Right atrium auricular region (tissue), 2 donors: Measurements from ENCODE around the gene KLF2. TPM values are rescaled to one million over a fixed set of nuclear protein-coding genes. Genes with fewer than 3 reads are reported as not detected.
"Not testable (repeated sequence)": the region's sequence is repeated elsewhere in the genome, so short reads cannot be mapped to it uniquely, and the experiment has no call there.

Experiments
- DNase-seq: peaks from one replicate; pipeline ENCODE4 v3.0.0-alpha.2; 2019; ENCODE audit warnings: low spot score
- H3K27ac ChIP-seq, 2 donors: fragments of 200-600 bp; sonication (generic); 1 replicate in 1 of 2; 2 replicates in 1 of 2; pipeline ENCODE4 v1.5.1; 2016 to 2019
- H3K27me3 ChIP-seq, 2 donors: fragments of 200-600 bp; sonication (generic); one replicate each; pipeline versions ENCODE4 v1.5.1 to v1.6.0; 2017 to 2019
- H3K36me3 ChIP-seq: fragments of 200-600 bp; sonication (generic); one replicate; pipeline ENCODE4 v1.5.1; 2016
- H3K4me1 ChIP-seq, 2 donors: fragments of 200-600 bp; sonication (generic); one replicate each; pipeline versions ENCODE4 v1.5.1 to v1.6.0; 2017 to 2019
- H3K4me3 ChIP-seq, 2 donors: fragments of 200-600 bp; sonication (generic); 1 replicate in 1 of 2; 2 replicates in 1 of 2; pipeline ENCODE4 v1.5.1; 2017 to 2019; ENCODE audit warnings: mild to moderate bottlenecking in 1 of 2, moderate library complexity in 1 of 2
- H3K9me3 ChIP-seq, 2 donors: fragments of 200-600 bp; sonication (generic); one replicate each; pipeline ENCODE4 v1.5.1; 2019
- total RNA-seq, 2 donors: library from RNA; depleted of rRNA; stranded (reverse); fragments of >200 nt; gene quantifications; one replicate each; pipeline ENCODE4 v1.1.0, GENCODE V29; 2016
- TF ChIP-seq, protein P1 (sequence below), 2 donors: fragments of 200-600 bp; sonication (generic); IDR thresholded peaks; one replicate each; pipeline ENCODE4 v1.5.1; 2019; ENCODE audit warnings: antibody characterized with exemption in 2 of 2

The KLF2 gene
- total RNA-seq = 10 to 100 TPM; 40.9 to 82.3 TPM

DNA sequence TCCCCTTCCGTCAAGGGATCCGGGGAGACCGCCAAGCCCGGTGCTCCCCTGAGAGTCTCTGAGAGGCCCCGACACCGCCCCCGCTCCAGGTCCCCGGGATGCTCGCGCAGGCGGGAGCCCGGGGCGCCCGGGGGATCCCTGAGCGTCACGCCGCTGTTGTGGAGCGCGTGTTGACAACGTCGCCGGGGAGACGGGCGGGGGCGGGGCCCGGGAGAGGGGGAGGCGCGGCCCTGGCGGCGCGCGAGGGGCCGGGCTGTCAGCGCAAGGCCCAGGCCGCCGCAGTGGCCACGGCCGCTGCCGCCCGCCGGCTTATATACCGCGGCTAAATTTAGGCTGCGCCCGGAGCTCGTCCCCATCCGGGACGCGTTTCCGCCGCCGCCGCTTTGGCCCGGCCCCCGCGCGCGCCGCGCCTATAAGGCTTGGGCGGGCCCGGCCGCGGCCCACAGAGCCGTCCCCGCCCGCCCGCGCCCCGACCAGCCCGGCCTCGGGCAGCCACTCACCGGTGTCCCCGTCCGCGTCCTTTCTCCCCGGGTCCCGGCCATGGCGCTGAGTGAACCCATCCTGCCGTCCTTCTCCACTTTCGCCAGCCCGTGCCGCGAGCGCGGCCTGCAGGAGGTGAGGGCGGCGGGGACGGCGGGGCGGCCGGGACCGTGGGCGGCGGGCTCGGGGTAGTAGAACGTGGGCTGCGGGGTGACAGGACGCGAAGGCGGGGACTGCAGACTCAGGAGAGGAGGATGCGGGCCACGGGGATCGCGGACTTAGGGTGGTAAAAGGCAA, at the start of gene KLF2:
TSS of gene KLF2 (plus strand) at position 443 of the 777 bp plus-strand sequence. CDS start at position 541, 98 bp downstream.
- TF ChIP-seq, protein P1, sequence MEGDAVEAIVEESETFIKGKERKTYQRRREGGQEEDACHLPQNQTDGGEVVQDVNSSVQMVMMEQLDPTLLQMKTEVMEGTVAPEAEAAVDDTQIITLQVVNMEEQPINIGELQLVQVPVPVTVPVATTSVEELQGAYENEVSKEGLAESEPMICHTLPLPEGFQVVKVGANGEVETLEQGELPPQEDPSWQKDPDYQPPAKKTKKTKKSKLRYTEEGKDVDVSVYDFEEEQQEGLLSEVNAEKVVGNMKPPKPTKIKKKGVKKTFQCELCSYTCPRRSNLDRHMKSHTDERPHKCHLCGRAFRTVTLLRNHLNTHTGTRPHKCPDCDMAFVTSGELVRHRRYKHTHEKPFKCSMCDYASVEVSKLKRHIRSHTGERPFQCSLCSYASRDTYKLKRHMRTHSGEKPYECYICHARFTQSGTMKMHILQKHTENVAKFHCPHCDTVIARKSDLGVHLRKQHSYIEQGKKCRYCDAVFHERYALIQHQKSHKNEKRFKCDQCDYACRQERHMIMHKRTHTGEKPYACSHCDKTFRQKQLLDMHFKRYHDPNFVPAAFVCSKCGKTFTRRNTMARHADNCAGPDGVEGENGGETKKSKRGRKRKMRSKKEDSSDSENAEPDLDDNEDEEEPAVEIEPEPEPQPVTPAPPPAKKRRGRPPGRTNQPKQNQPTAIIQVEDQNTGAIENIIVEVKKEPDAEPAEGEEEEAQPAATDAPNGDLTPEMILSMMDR (IDR thresholded peaks at IDR 0.05) = no peak
- no peaks in the 10 kb centered on the region for H3K27me3 ChIP-seq
- H3K4me3 ChIP-seq = peak within 1 kb of the TSS; percentile 78 to 89
- H3K27ac ChIP-seq = peak within 1 kb of the TSS; percentile 94 to 97
- H3K36me3 ChIP-seq = peaks cover 33% of the 10 kb centered on the region
- peak; percentile 94 for DNase-seq
- no peaks in the 10 kb centered on the region for H3K9me3 ChIP-seq
- H3K4me1 ChIP-seq = peaks cover 0 to 28% of the 10 kb centered on the region in 2 donors

DNA sequence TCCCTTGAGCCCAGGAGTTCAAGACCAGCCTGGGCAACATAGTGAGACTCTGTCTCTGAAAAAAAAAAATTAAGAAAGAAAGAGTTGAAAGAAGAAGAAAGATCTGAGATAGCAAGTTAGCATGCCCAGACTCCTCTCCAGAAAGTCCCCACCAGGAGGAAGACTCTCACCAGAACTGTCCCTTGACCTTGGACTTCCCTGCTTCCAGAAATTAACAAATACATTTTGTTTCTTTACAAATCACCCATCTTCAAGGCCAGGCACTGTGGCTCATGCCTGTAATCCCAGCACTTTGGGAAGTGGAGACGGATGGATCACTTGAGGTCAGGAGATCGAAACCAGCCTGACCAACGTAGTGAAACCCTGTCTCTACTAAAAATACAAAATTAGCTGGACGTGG, 44.3 kb upstream of the KLF2 start:
- TF ChIP-seq, protein P1 (IDR thresholded peaks at IDR 0.05) = no peak
- Histone ChIP-seq H3K36me3 (no peaks in the 10 kb centered on the region), H3K27me3 (no peaks in the 10 kb centered on the region), H3K4me1 (peaks cover 0 to 39% of the 10 kb centered on the region in 2 donors), H3K4me3 (no peak overlapping the region), H3K27ac (no peak overlapping the region), H3K9me3 (no peaks in the 10 kb centered on the region)
- no peak for DNase-seq

DNA sequence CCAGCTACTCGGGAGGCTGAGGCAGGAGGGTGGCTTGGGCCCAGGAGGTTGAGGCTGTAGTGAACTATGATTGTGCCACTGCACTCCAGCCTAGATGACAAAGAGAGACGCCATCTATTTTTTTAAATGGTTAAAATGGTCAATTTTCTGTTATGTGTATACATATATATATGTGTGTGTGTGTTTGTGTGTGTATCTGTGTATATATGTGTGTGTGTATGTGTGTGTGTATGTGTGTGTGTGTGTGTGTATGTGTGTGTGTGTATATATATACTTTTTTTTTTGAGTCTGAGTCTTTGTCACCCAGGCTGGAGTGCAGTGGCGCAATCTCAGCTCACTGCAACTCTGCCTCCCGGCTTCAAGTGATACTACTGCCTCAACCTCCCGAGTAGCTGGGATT, 42.9 kb upstream of the KLF2 start:
- TF ChIP-seq, protein P1 (IDR thresholded peaks at IDR 0.05) = no peak
- Histone ChIP-seq H3K27me3 (no peaks in the 10 kb centered on the region), H3K9me3 (no peaks in the 10 kb centered on the region), H3K4me3 (no peak overlapping the region), H3K27ac (peak overlapping the region; percentile 95 to 97), H3K36me3 (no peaks in the 10 kb centered on the region), H3K4me1 (peaks cover 0 to 53% of the 10 kb centered on the region in 2 donors)
- no peak for DNase-seq

DNA sequence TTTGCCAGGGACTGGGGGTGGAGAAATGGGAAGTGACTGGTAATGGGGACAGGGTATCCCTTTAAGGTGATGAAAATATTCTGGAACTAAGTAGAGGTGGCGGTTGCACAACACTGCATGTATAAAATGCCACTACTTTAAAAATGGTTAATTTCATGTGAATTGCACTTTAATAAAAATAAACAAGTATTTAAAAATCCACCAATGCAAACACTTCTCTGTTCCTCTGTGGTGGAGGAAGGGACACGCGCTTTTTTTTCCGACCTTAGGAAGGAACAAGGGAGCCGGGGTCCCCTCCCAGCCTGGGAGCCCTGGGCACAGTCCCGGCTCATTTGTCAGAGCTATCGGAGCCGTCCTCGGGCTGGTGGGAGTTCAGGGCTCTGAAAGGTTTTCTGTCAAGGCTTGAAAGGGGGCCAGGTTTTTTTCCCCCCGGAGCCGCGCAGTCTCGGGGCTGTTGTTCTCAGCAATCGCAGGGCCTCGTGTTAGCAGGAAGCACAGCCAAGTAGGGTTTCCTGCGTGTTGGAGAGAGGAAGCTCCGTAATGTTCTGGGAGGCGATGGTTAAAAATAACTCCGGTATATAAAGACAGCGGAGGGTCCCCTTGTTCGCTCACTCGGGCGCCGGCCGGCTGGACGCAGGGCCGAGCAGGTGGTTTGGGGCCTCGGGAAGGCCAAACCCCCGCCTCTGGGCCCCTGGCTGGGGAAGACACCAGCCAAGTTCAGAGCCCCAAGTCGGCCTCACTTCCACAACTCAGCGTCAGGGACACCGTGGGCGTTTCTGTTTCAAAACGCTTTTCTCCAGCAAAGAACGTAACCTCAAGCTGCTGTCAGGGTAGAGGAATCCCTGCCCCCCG, 41.2 kb upstream of the KLF2 start:
- H3K9me3 ChIP-seq = no peaks in the 10 kb centered on the region
- H3K36me3 ChIP-seq = no peaks in the 10 kb centered on the region
- peaks cover 0 to 59% of the 10 kb centered on the region in 2 donors for H3K4me1 ChIP-seq
- TF ChIP-seq, protein P1 (IDR thresholded peaks at IDR 0.05) = no peak
- H3K27ac ChIP-seq = peak overlapping the region; percentile 95 to 97
- H3K27me3 ChIP-seq = no peaks in the 10 kb centered on the region
- DNase-seq = peak; percentile 94
- peak overlapping the region; percentile 10 to 40 for H3K4me3 ChIP-seq

DNA sequence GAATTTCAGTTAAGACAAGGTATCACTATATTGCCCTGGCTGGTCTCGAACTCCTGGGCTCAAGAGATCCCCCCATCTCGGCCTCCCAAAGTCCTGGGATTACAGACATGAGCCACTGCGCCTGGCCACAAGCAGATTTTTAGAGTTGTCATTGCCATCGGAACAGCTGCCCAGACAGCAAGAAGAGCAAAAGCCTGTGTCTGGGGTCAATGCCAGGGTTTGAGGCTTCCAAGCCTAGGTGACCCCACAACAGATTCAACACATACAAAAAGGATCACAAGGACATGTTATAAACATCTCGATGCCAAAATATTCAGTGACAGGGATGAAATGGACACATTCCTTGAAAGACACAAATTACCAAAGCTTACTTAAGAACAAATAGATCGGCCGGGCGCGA, 40.1 kb upstream of the KLF2 start:
- no peak overlapping the region for H3K4me3 ChIP-seq
- no peaks in the 10 kb centered on the region for H3K27me3 ChIP-seq
- DNase-seq = no peak

DNA sequence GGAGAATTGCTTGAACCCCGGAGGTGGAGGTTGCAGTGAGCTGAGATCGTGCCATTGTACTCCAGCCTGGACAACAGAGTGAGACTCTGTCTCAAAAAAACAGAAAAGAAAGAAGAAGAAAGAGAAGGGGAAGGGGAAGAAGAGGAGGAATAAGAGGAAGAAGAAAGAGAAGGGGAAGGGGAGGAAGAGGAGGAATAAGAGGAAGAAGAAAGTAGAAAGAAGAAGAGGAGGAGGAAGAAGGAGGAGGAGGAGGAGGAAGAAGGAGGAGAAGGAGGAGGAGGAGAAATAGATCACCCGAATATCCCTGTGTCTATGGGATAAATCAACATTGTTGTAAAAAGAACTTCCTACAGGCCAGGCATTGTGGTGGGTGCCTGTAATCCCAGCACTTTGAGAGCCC, 39.5 kb upstream of the KLF2 start:
- H3K4me3 ChIP-seq, H3K36me3 ChIP-seq, DNase-seq, H3K27me3 ChIP-seq, H3K9me3 ChIP-seq: not testable (repeated sequence)
- Histone ChIP-seq H3K4me1 (peaks cover 0 to 55% of the 10 kb centered on the region in 2 donors), H3K27ac (peak overlapping the region; percentile 95 to 97)

More for the DNA sequence above, 40.1 kb upstream of the KLF2 start:
- TF ChIP-seq, protein P1 (IDR thresholded peaks at IDR 0.05) = no peak
- Histone ChIP-seq H3K36me3 (no peaks in the 10 kb centered on the region), H3K4me1 (peaks cover 0 to 58% of the 10 kb centered on the region in 2 donors), H3K9me3 (no peaks in the 10 kb centered on the region), H3K27ac (peak overlapping the region; percentile 95 to 97)
